KMS-11 (cell line): Measurements from ENCODE around the gene LEKR1.
A peak's percentile ranks its signal among the peaks of the same experiment; 100 is the strongest.

Experiments used
- H2AFZ ChIP-seq: fragments of 200-600 bp; sonication (generic); 2 replicates; pipeline ENCODE4 v1.6.1; 2016; ENCODE audit warnings: antibody characterized with exemption, mixed run types, low read depth
- H3K27ac ChIP-seq: fragments of 200-600 bp; sonication (generic); 2 replicates; pipeline ENCODE4 v1.6.1; 2016; ENCODE audit warnings: mild to moderate bottlenecking, mixed run types
- H3K27me3 ChIP-seq: fragments of 200-600 bp; sonication (generic); 2 replicates; pipeline ENCODE4 v1.6.1; 2017; ENCODE audit warnings: mild to moderate bottlenecking, low read depth, mixed run types, moderate library complexity; ENCODE audit not compliant: insufficient read depth
- H3K36me3 ChIP-seq: fragments of 200-600 bp; sonication (generic); 2 replicates; pipeline ENCODE4 v1.6.1; 2017; ENCODE audit warnings: mild to moderate bottlenecking, mixed run types; ENCODE audit not compliant: insufficient read depth
- H3K4me1 ChIP-seq: fragments of 200-600 bp; sonication (generic); 2 replicates; pipeline ENCODE4 v1.6.1; 2016; ENCODE audit warnings: mild to moderate bottlenecking, low read depth, mixed run types; ENCODE audit not compliant: poor library complexity, severe bottlenecking
- H3K4me2 ChIP-seq: fragments of 200-600 bp; sonication (generic); 2 replicates; pipeline ENCODE4 v1.7.0; 2016; ENCODE audit warnings: mild to moderate bottlenecking, mixed run types
- H3K4me3 ChIP-seq: fragments of 200-600 bp; sonication (generic); IDR thresholded peaks from 2 replicates; pipeline ENCODE4 v1.6.1; 2017; ENCODE audit warnings: low read depth, low read length, mixed read lengths; ENCODE audit not compliant: insufficient read depth
- H3K79me2 ChIP-seq: fragments of 200-600 bp; sonication (generic); 2 replicates; pipeline ENCODE4 v1.6.1; 2016; ENCODE audit warnings: low read depth, mixed run types; ENCODE audit not compliant: insufficient read depth
- H3K9ac ChIP-seq: fragments of 200-600 bp; sonication (generic); 2 replicates; pipeline ENCODE4 v1.6.1; 2016; ENCODE audit warnings: mild to moderate bottlenecking, mixed run types
- H4K20me1 ChIP-seq: fragments of 200-600 bp; sonication (generic); 2 replicates; pipeline ENCODE4 v1.6.1; 2016; ENCODE audit warnings: mild to moderate bottlenecking, mixed run types; ENCODE audit not compliant: insufficient read depth
- TF ChIP-seq, protein P1 (sequence below): fragments of 200-600 bp; sonication (generic); conservative IDR thresholded peaks from 2 replicates; pipeline ENCODE4 v1.6.1; 2017; ENCODE audit warnings: low read depth, mild to moderate bottlenecking, antibody characterized with exemption, low read length, moderate library complexity, mixed read lengths

LEKR1 gene

GRCh38 chr3:156816091-156816793, 9.9 kb upstream of the LEKR1 start:
- H2AFZ ChIP-seq, result peak overlapping the region; percentile 59; the same call in 1 of the 2 replicates
- H3K4me2 ChIP-seq, result peak overlapping the region; percentile 44
- peaks cover 96% of the 10 kb centered on the region for H3K4me1 ChIP-seq
- peak overlapping the region; percentile 93 for H3K9ac ChIP-seq
- TF ChIP-seq, protein P1, sequence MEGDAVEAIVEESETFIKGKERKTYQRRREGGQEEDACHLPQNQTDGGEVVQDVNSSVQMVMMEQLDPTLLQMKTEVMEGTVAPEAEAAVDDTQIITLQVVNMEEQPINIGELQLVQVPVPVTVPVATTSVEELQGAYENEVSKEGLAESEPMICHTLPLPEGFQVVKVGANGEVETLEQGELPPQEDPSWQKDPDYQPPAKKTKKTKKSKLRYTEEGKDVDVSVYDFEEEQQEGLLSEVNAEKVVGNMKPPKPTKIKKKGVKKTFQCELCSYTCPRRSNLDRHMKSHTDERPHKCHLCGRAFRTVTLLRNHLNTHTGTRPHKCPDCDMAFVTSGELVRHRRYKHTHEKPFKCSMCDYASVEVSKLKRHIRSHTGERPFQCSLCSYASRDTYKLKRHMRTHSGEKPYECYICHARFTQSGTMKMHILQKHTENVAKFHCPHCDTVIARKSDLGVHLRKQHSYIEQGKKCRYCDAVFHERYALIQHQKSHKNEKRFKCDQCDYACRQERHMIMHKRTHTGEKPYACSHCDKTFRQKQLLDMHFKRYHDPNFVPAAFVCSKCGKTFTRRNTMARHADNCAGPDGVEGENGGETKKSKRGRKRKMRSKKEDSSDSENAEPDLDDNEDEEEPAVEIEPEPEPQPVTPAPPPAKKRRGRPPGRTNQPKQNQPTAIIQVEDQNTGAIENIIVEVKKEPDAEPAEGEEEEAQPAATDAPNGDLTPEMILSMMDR, result no peak
- H3K79me2 ChIP-seq, result peaks cover 15% of the 10 kb centered on the region; the same call in 1 of the 2 replicates
- no peaks in the 10 kb centered on the region for H4K20me1 ChIP-seq
- H3K27me3 ChIP-seq, result no peaks in the 10 kb centered on the region
- H3K4me3 ChIP-seq, result no peak overlapping the region
- no peaks in the 10 kb centered on the region for H3K36me3 ChIP-seq
- H3K27ac ChIP-seq, result peak overlapping the region; percentile 99

GRCh38 chr3:156816794-156817645, 9.1 kb upstream of the LEKR1 start:
- Histone ChIP-seq H2AFZ (peak overlapping the region; percentile 59), H3K27me3 (no peaks in the 10 kb centered on the region), H3K79me2 (peaks cover 15% of the 10 kb centered on the region; the same call in 1 of the 2 replicates), H3K4me3 (peak overlapping the region; percentile 22), H4K20me1 (no peaks in the 10 kb centered on the region), H3K36me3 (no peaks in the 10 kb centered on the region), H3K9ac (peak overlapping the region; percentile 93), H3K27ac (peak overlapping the region; percentile 99), H3K4me1 (peaks cover 89% of the 10 kb centered on the region), H3K4me2 (peak overlapping the region; percentile 97)
- TF ChIP-seq, protein P1, result peak; percentile 16; the same call in 1 of the 2 replicates

DNA sequence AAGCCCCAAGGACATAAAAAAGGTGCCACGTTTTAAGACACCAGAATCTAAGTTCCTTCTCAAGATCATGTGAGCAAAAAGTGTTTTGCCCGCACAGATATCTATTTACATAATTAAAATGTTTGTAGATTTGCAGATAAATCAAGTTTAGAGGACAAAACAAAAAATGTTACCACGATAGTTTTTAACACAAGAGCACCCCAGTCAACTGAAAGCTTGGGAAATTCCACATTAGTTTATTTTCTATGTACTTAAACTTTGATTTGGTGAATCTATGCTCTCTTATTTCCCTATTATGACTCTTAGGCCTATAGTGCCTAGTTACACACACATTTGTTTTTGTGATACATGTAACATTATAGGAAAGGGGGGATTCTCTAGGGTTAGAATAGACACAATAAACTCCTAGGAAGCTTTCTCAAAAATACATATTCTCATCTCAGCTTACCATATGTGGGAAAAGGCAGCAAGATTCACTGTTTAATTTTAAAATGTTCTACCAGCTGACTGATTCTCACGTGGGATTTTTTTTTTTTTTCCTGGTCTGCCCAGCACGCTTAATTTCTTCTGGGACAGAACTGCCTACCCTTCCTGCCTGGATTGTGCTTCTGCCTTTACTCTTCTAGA, 8.4 kb upstream of the LEKR1 start:
- no peaks in the 10 kb centered on the region for H3K27me3 ChIP-seq
- H3K4me3 ChIP-seq, result peak overlapping the region; percentile 22
- peak overlapping the region; percentile 59 for H2AFZ ChIP-seq

DNA sequence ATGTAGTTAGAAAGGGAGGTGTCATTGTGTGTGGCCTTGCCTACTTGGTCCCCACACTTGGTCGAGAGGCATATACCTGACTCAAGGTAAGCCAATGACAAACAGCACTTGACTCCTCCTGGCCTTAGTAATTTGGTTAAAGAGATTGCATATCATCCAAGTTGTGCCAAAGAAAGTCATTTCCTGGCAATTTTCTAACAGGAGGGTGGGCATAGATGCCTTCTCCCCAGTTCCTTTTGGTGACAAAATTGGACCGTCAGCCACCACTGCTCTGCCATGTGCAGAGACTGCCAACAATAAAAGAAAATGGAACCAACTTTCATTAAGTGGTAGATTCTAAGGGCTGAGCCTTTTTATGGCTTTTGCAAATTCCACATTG, 7.9 kb upstream of the LEKR1 start:
- TF ChIP-seq, protein P1, result no peak
- H2AFZ ChIP-seq, result peak overlapping the region; percentile 59
- H3K27ac ChIP-seq, result peak overlapping the region; percentile 99
- peaks cover 11% of the 10 kb centered on the region; the same call in 1 of the 2 replicates for H3K79me2 ChIP-seq
- H3K9ac ChIP-seq, result peak overlapping the region; percentile 93
- H4K20me1 ChIP-seq, result no peaks in the 10 kb centered on the region
- peak overlapping the region; percentile 22 for H3K4me3 ChIP-seq
- H3K27me3 ChIP-seq, result no peaks in the 10 kb centered on the region
- no peaks in the 10 kb centered on the region for H3K36me3 ChIP-seq
- H3K4me2 ChIP-seq, result peak overlapping the region; percentile 97
- H3K4me1 ChIP-seq, result peaks cover 77% of the 10 kb centered on the region

More for the DNA sequence above, 8.4 kb upstream of the LEKR1 start:
- TF ChIP-seq, protein P1, result no peak
- Histone ChIP-seq H4K20me1 (no peaks in the 10 kb centered on the region), H3K36me3 (no peaks in the 10 kb centered on the region), H3K27ac (peak overlapping the region; percentile 99), H3K4me2 (peak overlapping the region; percentile 97), H3K4me1 (peaks cover 82% of the 10 kb centered on the region), H3K9ac (peak overlapping the region; percentile 93), H3K79me2 (peaks cover 15% of the 10 kb centered on the region; the same call in 1 of the 2 replicates)
